ENCODE results near the gene FOXN1. TPM values are rescaled to one million over a fixed set of nuclear protein-coding genes. Genes with fewer than 3 reads are reported as not detected.

FOXN1 gene
- total and polyA plus RNA-seq, 2 of the 13 experiments (the other 11 are each of a cell fraction or from before 2014, with no cell fraction given): 0.01 TPM; not detected in 1

DNA sequence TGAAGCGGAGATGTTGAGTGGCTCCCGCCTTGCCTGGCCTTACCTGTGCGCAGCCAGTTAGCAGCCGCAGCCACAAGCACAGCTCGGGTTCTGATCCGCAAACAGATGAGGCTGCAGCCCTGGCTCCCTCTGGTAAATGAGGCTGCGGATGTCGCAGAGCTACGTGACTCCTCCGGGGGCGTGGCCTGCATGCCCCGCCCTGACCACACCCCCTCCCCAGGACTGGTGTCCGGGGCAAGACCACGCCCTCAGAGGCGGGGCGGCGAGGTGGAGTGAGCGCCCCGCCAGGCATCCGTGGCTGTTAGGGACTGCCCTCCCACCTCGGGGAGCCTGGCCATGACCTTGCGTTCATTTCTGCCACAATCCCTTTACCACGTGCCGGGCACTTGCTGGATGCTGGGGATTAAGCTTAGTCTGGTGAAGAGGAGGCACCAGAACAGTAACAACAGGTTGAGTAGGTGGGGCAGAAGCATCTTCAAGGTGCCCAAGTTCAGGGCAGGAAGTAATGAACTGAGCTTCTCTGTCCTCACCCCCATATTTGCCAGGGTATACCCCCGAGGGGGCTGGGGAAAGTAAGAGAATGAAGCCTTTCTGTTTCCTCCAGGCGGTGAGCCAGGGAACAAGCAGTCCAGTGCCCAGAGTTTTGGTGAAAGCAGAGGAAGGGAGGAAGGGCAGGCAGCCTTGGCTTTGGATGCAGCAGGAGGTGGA, 70.8 kb downstream of the FOXN1 start, which contains the start of gene ALDOC (continued):
- TF ChIP-seq ZNF138 (CRISPR knock-in tag; IDR thresholded peaks at IDR 0.05; ENCODE audit: low read depth) (0 out of 2 replicates have a peak, but pooled peaks have one; percentile 50), ZNF367 (CRISPR knock-in tag; IDR thresholded peaks at IDR 0.05; ENCODE audit: borderline replicate concordance) (no peak), ISL2 (CRISPR knock-in tag; IDR thresholded peaks at IDR 0.05) (peak; percentile 38; the same call in 1 of the 2 replicates), PHF21A (CRISPR knock-in tag; IDR thresholded peaks at IDR 0.05) (no peak), ZFP36L1 (CRISPR knock-in tag; IDR thresholded peaks at IDR 0.05) (0 out of 2 replicates have a peak, but pooled peaks have one; percentile 58), HNRNPUL1 (IDR thresholded peaks at IDR 0.05; ENCODE audit: low read depth, low read length) (no peak), EP300 (IDR thresholded peaks at IDR 0.05; ENCODE audit: low read depth in 2 of 2, low read length in 2 of 2) (no peak; a peak in 1 of 4 replicates), EP300 (CRISPR knock-in tag; IDR thresholded peaks at IDR 0.05; ENCODE audit: borderline replicate concordance) (peak; percentile 45; the same call in 1 of the 2 replicates), KAT7 (CRISPR knock-in tag; IDR thresholded peaks at IDR 0.05; ENCODE audit: borderline replicate concordance) (no peak), STAT5B (CRISPR knock-in tag; IDR thresholded peaks at IDR 0.05) (no peak), PAX8 (CRISPR knock-in tag; IDR thresholded peaks at IDR 0.05; ENCODE audit: borderline replicate concordance) (no peak), MIER2 (CRISPR knock-in tag; IDR thresholded peaks at IDR 0.05) (peak; percentile 71), ZNF263 (CRISPR knock-in tag; IDR thresholded peaks at IDR 0.05) (0 out of 2 replicates have a peak, but pooled peaks have one; percentile 19), ZNF451 (CRISPR knock-in tag; IDR thresholded peaks at IDR 0.05) (no peak), BHLHE40 (IDR thresholded peaks at IDR 0.05; ENCODE audit: low read length) (peak; percentile 70), TBX3 (IDR thresholded peaks at IDR 0.05; ENCODE audit: borderline replicate concordance) (no peak), ZNF792 (CRISPR knock-in tag; IDR thresholded peaks at IDR 0.05) (peak; percentile 64; the same call in 1 of the 2 replicates), ZNF660 (CRISPR knock-in tag; IDR thresholded peaks at IDR 0.05; ENCODE audit: borderline replicate concordance, low read depth) (no peak), ZNF83 (CRISPR knock-in tag; IDR thresholded peaks at IDR 0.05; ENCODE audit: borderline replicate concordance) (no peak), RAD51 (IDR thresholded peaks at IDR 0.05; ENCODE audit: borderline replicate concordance) (no peak), ZC3H13 (CRISPR knock-in tag; IDR thresholded peaks at IDR 0.05) (peak; percentile 58; the same call in 1 of the 2 replicates)
- TF ChIP-seq, protein P1, sequence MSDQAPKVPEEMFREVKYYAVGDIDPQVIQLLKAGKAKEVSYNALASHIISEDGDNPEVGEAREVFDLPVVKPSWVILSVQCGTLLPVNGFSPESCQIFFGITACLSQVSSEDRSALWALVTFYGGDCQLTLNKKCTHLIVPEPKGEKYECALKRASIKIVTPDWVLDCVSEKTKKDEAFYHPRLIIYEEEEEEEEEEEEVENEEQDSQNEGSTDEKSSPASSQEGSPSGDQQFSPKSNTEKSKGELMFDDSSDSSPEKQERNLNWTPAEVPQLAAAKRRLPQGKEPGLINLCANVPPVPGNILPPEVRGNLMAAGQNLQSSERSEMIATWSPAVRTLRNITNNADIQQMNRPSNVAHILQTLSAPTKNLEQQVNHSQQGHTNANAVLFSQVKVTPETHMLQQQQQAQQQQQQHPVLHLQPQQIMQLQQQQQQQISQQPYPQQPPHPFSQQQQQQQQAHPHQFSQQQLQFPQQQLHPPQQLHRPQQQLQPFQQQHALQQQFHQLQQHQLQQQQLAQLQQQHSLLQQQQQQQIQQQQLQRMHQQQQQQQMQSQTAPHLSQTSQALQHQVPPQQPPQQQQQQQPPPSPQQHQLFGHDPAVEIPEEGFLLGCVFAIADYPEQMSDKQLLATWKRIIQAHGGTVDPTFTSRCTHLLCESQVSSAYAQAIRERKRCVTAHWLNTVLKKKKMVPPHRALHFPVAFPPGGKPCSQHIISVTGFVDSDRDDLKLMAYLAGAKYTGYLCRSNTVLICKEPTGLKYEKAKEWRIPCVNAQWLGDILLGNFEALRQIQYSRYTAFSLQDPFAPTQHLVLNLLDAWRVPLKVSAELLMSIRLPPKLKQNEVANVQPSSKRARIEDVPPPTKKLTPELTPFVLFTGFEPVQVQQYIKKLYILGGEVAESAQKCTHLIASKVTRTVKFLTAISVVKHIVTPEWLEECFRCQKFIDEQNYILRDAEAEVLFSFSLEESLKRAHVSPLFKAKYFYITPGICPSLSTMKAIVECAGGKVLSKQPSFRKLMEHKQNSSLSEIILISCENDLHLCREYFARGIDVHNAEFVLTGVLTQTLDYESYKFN (CRISPR knock-in tag; conservative IDR thresholded peaks at IDR 0.05): peak; percentile 64
- TF ChIP-seq, protein P2, sequence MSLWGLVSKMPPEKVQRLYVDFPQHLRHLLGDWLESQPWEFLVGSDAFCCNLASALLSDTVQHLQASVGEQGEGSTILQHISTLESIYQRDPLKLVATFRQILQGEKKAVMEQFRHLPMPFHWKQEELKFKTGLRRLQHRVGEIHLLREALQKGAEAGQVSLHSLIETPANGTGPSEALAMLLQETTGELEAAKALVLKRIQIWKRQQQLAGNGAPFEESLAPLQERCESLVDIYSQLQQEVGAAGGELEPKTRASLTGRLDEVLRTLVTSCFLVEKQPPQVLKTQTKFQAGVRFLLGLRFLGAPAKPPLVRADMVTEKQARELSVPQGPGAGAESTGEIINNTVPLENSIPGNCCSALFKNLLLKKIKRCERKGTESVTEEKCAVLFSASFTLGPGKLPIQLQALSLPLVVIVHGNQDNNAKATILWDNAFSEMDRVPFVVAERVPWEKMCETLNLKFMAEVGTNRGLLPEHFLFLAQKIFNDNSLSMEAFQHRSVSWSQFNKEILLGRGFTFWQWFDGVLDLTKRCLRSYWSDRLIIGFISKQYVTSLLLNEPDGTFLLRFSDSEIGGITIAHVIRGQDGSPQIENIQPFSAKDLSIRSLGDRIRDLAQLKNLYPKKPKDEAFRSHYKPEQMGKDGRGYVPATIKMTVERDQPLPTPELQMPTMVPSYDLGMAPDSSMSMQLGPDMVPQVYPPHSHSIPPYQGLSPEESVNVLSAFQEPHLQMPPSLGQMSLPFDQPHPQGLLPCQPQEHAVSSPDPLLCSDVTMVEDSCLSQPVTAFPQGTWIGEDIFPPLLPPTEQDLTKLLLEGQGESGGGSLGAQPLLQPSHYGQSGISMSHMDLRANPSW (CRISPR knock-in tag; IDR thresholded peaks at IDR 0.05; ENCODE audit: borderline replicate concordance): no peak
- TF ChIP-seq, protein P3, sequence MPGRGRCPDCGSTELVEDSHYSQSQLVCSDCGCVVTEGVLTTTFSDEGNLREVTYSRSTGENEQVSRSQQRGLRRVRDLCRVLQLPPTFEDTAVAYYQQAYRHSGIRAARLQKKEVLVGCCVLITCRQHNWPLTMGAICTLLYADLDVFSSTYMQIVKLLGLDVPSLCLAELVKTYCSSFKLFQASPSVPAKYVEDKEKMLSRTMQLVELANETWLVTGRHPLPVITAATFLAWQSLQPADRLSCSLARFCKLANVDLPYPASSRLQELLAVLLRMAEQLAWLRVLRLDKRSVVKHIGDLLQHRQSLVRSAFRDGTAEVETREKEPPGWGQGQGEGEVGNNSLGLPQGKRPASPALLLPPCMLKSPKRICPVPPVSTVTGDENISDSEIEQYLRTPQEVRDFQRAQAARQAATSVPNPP (CRISPR knock-in tag; IDR thresholded peaks at IDR 0.05): no peak

All from HepG2 (cell line).